DOHH2 (cell line): ENCODE data around the gene RUSF1.
A peak's percentile ranks its signal among the peaks of the same experiment; 100 is the strongest.

ENCODE experiments used
- H3F3A ChIP-seq: fragments of 200-600 bp; sonication (generic), shearing (Covaris generic); 2 replicates; pipeline ENCODE4 v1.6.0; 2016; ENCODE audit warnings: antibody characterized with exemption, mild to moderate bottlenecking; ENCODE audit not compliant: control insufficient read depth, insufficient read depth
- H3K27ac ChIP-seq: fragments of 200-600 bp; sonication (generic); 2 replicates; pipeline ENCODE4 v1.5.1; 2014; ENCODE audit warnings: low read depth, mild to moderate bottlenecking, low read length, moderate library complexity
- H3K27me3 ChIP-seq: fragments of 200-600 bp; sonication (generic); 2 replicates; pipeline ENCODE4 v1.6.1; 2014; ENCODE audit warnings: mild to moderate bottlenecking, low read length, mixed read lengths; ENCODE audit not compliant: control insufficient read depth
- H3K36me3 ChIP-seq: fragments of 200-600 bp; sonication (generic); 2 replicates; pipeline ENCODE4 v1.6.1; 2014; ENCODE audit warnings: mild to moderate bottlenecking, low read length, moderate library complexity, mixed read lengths; ENCODE audit not compliant: control insufficient read depth
- H3K4me1 ChIP-seq: fragments of 200-600 bp; sonication (generic); 2 replicates; pipeline ENCODE4 v1.6.1; 2014; ENCODE audit warnings: mild to moderate bottlenecking, low read length, mixed read lengths; ENCODE audit not compliant: control insufficient read depth
- H3K4me2 ChIP-seq: fragments of 200-600 bp; sonication (generic); 2 replicates; pipeline ENCODE4 v1.6.0; 2014; ENCODE audit warnings: mild to moderate bottlenecking, low read length, moderate library complexity
- H3K4me3 ChIP-seq: fragments of 200-600 bp; sonication (generic); 2 replicates; pipeline ENCODE4 v1.5.1; 2014; ENCODE audit warnings: mild to moderate bottlenecking, low read length, mixed read lengths
- H3K79me2 ChIP-seq: fragments of 200-600 bp; sonication (generic); 2 replicates; pipeline ENCODE4 v1.6.1; 2014; ENCODE audit warnings: mild to moderate bottlenecking, low read length, mixed read lengths; ENCODE audit not compliant: control insufficient read depth
- H3K9me2 ChIP-seq: fragments of 200-600 bp; sonication (generic); replicated peaks from 2 replicates; pipeline ENCODE4 v1.6.1; 2014; ENCODE audit warnings: mild to moderate bottlenecking, low read length, mixed read lengths; ENCODE audit not compliant: control insufficient read depth
- H3K9me3 ChIP-seq: fragments of 200-600 bp; sonication (generic); 2 replicates; pipeline ENCODE4 v1.6.1; 2014; ENCODE audit warnings: antibody characterized with exemption, low read length, mixed read lengths; ENCODE audit not compliant: control insufficient read depth, insufficient read depth
- H4K20me1 ChIP-seq: fragments of 200-600 bp; sonication (generic); 2 replicates; pipeline ENCODE4 v1.6.0; 2014; ENCODE audit warnings: low read depth, mild to moderate bottlenecking, antibody characterized with exemption, low read length, moderate library complexity; ENCODE audit not compliant: control insufficient read depth, insufficient read depth
- EZH2phosphoT487 ChIP-seq: fragments of 200-600 bp; sonication (generic); IDR thresholded peaks from 2 replicates; pipeline ENCODE4 v1.6.1; 2017; ENCODE audit warnings: borderline replicate concordance, mild to moderate bottlenecking, antibody characterized with exemption, low read length, moderate library complexity, mixed read lengths
- TF ChIP-seq, protein P1 (sequence below): fragments of 200-600 bp; sonication (generic); IDR thresholded peaks from one replicate; pipeline ENCODE4 v1.5.1; 2014; ENCODE audit warnings: antibody characterized with exemption, mild to moderate bottlenecking, low read depth, low read length; ENCODE audit not compliant: poor library complexity, severe bottlenecking

The RUSF1 gene

DNA sequence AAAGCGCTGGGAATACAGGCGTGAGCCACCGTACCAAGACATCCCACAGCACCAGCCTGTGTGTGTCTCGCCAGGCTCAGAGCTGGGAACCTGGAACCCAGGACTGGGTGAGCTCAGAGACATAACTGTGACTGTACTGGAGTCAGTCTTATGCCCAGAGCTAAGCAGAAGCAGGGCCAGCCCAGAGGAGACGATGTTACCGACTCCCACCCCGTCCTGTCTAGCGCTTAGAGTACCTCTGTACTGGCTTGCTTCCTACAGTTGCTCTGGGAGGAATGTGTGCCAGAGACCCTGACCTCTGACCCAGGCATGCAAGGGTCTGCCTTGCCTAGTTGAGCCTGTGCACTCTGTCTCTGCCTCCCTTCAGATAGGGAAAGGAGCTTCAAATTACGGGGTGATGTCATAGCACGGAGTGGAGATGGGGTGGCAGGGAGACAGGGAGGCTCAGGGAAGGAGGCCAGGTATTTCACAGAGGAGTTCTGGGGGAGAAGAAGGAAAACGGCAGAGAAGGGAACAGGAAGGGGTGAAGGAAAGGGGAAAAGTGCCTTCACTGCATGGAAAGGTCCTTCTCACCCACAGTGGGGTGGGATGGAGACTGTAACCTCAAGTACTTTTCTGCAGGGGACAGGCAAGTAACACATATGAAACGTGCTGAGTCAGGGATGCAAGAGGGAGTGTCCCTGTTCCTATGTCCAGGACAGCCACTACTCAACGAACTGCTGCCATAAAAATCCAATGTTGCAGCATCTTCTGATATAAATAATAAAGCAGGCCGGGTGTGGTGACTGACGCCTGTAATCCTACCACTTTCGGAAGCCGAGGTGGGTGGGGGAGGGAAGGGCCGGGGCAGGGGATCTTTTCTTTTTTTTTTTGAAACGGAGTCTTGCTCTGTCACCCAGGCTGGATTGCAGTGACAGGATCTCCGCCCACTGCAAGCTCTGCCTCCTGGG, 54.7 kb downstream of the RUSF1 start:
- H3K9me2 ChIP-seq, result no peaks in the 10 kb centered on the region
- no peaks in the 10 kb centered on the region for H3K27me3 ChIP-seq
- peaks cover 24% of the 10 kb centered on the region for H4K20me1 ChIP-seq
- H3K9me3 ChIP-seq, result no peaks in the 10 kb centered on the region
- peaks cover 34% of the 10 kb centered on the region for H3K79me2 ChIP-seq
- H3K4me3 ChIP-seq, result no peak overlapping the region
- no peak overlapping the region for H3K4me2 ChIP-seq
- peaks cover 3% of the 10 kb centered on the region; the same call in 1 of the 2 replicates for H3F3A ChIP-seq
- H3K36me3 ChIP-seq, result peaks cover 20% of the 10 kb centered on the region
- H3K4me1 ChIP-seq, result peaks cover 25% of the 10 kb centered on the region
- H3K27ac ChIP-seq, result no peak overlapping the region
- TF ChIP-seq EZH2phosphoT487, result no peak
- TF ChIP-seq, protein P1, sequence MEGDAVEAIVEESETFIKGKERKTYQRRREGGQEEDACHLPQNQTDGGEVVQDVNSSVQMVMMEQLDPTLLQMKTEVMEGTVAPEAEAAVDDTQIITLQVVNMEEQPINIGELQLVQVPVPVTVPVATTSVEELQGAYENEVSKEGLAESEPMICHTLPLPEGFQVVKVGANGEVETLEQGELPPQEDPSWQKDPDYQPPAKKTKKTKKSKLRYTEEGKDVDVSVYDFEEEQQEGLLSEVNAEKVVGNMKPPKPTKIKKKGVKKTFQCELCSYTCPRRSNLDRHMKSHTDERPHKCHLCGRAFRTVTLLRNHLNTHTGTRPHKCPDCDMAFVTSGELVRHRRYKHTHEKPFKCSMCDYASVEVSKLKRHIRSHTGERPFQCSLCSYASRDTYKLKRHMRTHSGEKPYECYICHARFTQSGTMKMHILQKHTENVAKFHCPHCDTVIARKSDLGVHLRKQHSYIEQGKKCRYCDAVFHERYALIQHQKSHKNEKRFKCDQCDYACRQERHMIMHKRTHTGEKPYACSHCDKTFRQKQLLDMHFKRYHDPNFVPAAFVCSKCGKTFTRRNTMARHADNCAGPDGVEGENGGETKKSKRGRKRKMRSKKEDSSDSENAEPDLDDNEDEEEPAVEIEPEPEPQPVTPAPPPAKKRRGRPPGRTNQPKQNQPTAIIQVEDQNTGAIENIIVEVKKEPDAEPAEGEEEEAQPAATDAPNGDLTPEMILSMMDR, result no peak

DNA sequence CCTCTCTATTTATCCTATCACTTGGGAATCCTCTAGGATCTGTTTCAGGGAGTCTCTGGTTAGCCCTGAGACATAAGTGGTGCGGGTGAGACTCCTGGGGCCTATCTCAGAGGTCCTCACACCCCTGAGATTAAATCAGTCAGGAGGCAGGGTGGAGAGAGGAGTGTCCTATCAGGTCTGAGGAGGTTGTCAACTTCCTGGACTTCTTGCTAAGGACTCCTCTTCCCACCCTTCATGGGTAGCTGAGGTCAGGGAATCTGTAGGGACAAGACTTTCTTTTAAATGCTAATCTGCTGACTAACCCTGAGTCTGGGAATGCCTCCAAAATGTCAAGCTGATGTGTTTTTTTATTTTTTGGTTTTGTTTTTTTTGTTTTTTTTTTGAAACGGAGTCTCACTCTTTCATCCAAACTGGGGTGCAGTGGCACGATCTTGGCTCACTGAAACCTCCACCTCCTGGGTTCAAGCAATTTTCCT, 55.5 kb downstream of the RUSF1 start:
- Histone ChIP-seq H3K79me2 (peaks cover 26% of the 10 kb centered on the region), H3K4me3 (no peak overlapping the region), H3K9me3 (no peaks in the 10 kb centered on the region), H3K9me2 (no peaks in the 10 kb centered on the region), H3F3A (peaks cover 3% of the 10 kb centered on the region; the same call in 1 of the 2 replicates), H3K27me3 (no peaks in the 10 kb centered on the region), H3K36me3 (peaks cover 14% of the 10 kb centered on the region), H3K4me1 (peaks cover 18% of the 10 kb centered on the region), H3K27ac (no peak overlapping the region), H4K20me1 (peaks cover 22% of the 10 kb centered on the region), H3K4me2 (no peak overlapping the region)
- no peak for TF ChIP-seq EZH2phosphoT487
- TF ChIP-seq, protein P1, result no peak

- Histone ChIP-seq H3K4me2 (no peak overlapping the region), H3F3A (peaks cover 3% of the 10 kb centered on the region; the same call in 1 of the 2 replicates), H3K4me1 (peaks cover 10% of the 10 kb centered on the region), H3K27ac (no peak overlapping the region), H3K9me2 (no peaks in the 10 kb centered on the region), H3K4me3 (no peak overlapping the region), H3K79me2 (peaks cover 17% of the 10 kb centered on the region), H3K36me3 (peaks cover 9% of the 10 kb centered on the region), H3K27me3 (no peaks in the 10 kb centered on the region), H3K9me3 (no peaks in the 10 kb centered on the region), H4K20me1 (peaks cover 14% of the 10 kb centered on the region)
- TF ChIP-seq EZH2phosphoT487, result no peak
- TF ChIP-seq, protein P1, result peak; percentile 35
Measured at GRCh38 chr16:31451681-31452351, 56.4 kb downstream of the RUSF1 start.
